CD4-positive, alpha-beta T cell treated with Interferon gamma for 1 hour (primary cell): Measurements from ENCODE around the gene RTEL1.
"Not testable (repeated sequence)": the region's sequence is repeated elsewhere in the genome, so short reads cannot be mapped to it uniquely, and the experiment has no call there.

Experiments used
- DNase-seq: peaks from one replicate; pipeline ENCODE4 v3.0.0-alpha.2; 2020

The RTEL1 gene

GRCh38 chr20:63652192-63652980, 5.7 kb upstream of the RTEL1 start:
- no peak for DNase-seq

GRCh38 chr20:63653041-63653973, 4.8 kb upstream of the RTEL1 start, which contains the start of gene STMN3:
Gene STMN3, minus strand, starts transcription at chr20:63653424. Its CDS starts 79 bp downstream, at chr20:63653345.
- peak; percentile 65 for DNase-seq

- DNase-seq: no peak
Observed at GRCh38 chr20:63653974-63654668, 4.0 kb upstream of the RTEL1 start.

- DNase-seq: no peak
Observed at GRCh38 chr20:63655249-63655648, 2.9 kb upstream of the RTEL1 start.

DNA sequence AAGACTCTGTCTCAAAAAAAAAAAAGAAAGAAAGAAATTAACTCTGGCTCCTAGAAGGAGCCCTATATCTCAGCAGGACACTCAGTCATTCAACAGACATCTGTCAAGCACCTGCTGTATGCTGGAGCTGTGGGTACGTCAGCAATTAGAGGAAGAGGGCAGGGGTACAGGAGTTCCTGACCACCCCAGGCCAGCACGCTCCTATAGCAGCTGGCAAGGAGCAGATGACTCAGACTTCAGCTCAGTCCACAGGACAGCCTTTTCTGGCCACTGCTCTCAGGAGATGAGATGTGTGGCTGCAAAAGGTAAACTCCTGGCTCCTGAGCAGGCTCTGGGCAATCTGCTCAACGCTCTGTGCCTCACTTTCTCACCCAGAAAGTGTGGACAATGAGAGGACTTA, 1.7 kb upstream of the RTEL1 start:
- DNase-seq: no peak

GRCh38 chr20:63657260-63657936, 714 bp upstream of the RTEL1 start:
- DNase-seq: no peak

DNA sequence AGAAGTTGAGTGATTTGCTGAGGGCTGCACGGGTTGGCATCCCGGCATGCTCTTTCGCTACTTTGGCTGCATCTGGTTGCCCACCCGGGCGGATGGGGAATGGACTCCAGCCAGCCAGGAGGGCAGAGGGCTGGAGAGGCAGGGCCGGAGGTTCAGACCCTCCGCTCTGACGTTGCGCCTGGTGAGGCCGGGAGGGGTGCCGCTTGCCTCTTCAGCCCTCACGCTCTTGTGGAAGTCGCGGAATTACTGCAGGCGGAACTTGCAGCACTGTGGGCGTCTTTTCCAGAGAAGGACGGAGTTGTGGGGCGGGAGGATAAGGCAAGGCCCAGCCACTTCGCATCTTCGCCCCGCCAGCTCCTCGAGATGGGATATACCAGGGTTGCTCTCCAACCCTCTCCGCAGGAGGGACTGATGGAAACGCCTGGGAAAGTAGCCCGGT, 656 bp downstream of the RTEL1 start:
- no peak for DNase-seq

DNA sequence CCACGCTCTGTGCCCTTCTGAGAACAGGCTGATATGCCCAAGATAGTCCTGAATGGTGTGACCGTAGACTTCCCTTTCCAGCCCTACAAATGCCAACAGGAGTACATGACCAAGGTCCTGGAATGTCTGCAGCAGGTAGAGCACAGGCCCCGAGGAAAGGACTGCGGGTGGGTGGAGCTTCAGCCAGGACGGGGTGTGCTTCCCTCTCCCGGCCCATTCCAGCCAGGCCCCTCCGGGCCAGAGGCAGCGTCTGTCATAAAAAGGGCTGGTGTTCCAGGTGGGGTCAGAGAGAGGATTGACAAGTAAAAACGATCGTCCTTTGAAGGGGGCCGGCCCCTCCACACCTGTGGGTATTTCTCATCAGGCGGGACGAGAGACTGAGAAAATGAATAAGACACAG, 1.3 kb downstream of the RTEL1 start:
- DNase-seq: no peak

DNA sequence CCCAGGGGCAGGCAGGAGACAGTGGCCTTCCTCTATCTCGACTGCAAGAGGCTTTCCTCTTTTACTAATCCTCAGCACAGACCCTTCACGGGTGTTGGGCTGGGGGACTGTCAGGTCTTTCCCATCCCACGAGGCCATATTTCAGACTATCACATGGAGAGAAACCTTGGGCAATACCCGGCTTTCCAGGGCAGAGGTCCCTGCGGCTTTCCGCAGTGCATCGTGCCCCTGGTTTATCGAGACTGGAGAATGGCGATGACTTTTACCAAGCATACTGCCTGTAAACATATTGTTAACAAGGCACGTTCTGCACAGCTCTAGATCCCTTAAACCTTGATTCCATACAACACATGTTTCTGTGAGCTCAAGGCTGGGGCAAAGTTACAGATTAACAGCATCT, 2.1 kb downstream of the RTEL1 start:
- not testable (repeated sequence) for DNase-seq

- no peak for DNase-seq
Observed at GRCh38 chr20:63660622-63661021, 2.5 kb downstream of the RTEL1 start.

- DNase-seq: no peak
Observed at GRCh38 chr20:63661108-63661507, 3.0 kb downstream of the RTEL1 start.

- DNase-seq: no peak
Observed at GRCh38 chr20:63661959-63662812, 4.1 kb downstream of the RTEL1 start.

- DNase-seq: no peak
Observed at GRCh38 chr20:63662813-63663189, 4.7 kb downstream of the RTEL1 start.

DNA sequence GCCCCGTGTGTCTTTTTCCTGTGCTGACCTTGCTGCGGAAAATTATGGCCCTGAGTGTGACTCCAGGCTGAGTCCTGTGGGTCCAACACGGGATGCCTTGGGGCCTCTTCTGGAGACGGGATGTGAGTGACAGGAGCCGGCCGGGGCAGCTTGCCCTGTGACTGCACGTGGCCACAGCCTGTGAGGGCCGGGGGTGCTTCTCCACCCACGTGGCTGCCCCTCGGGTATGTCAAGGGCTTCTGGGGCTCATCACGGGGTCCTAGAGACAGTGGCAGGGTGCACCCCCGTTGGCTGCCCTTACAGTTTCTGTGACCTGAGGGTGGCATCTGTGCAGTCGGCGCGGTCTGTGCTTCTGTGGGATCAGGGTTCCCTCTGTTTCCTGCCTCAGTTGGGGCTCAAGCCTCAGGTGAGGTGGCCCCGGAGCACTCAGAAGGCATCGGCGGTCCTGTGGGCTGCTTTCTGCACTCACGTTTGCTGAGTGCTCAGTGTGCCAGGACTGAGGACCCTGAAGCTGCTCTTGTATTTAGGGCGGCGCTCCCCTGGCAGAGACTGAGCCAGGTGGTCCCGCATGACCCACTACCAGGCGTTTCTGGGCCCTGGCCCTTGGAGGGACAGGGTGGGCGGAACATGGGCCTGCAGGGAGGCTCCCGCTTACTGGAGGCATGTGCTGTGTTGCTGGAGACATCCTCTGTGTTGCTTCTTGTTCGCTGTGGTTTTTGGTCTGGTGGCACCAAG, 5.4 kb downstream of the RTEL1 start:
- no peak for DNase-seq

DNA sequence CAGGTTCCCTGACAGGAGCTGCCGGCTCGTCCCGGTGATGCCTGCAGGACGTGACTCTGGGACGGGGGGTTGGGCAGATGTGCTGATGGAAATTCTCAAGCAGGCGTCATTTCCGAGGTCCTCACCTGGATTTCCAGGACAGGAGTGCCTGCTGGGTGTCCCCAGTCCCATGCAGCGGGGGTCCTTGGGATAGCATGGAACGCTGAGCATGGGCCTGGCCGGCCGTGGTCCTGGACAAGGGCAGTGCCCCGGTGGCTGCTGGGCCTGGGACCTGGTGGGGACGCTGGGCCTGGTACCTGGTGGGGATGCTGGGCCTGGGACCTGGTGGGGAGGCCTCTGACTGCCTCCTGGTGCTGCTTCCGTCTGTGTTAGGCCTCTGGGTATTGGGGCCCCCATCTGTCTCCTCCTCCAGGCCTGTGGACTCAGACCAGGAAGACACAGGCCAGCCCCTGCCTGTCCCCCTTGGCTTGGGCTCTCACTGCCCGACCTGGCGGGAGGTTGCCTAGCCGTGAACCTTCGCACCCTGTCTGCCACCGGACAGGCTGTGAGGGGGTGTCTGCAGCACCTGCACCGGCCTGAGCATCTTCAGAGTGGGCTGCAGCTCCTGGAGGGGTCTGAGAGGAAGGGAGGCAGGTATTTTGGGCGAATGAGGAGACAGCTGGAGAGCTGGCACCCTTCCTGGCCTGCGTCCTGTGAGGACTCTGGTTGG, 6.2 kb downstream of the RTEL1 start:
- no peak for DNase-seq

- no peak for DNase-seq
Observed at GRCh38 chr20:63664861-63665594, 6.9 kb downstream of the RTEL1 start.

- no peak for DNase-seq
Observed at GRCh38 chr20:63665708-63666107, 7.6 kb downstream of the RTEL1 start.

GRCh38 chr20:63667858-63668257, 9.7 kb downstream of the RTEL1 start:
- DNase-seq: no peak

DNA sequence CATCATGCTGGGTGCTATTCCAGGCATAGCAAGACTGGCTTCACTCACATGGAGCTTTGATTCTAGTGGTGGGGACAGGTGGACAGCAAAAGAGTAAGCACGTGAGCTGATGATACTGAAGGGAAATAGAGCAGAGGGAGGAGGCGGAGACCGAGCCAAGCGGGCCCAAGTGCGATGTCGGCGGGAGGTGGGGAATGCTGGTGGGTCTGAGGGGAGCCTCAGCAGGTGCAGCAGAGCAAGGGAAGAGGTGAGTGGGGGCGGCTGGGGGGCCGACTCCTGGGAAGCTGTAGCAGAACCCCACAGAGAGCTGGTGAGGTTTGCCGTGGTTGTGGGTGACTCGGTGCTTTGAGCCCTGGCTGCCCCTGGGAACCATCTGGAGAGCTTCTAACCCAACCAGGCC, 10.2 kb downstream of the RTEL1 start:
- no peak for DNase-seq

- not testable (repeated sequence) for DNase-seq
Observed at GRCh38 chr20:63671695-63672094, 13.6 kb downstream of the RTEL1 start.
